ENCODE measurements around the gene OSGEP.

Gene OSGEP

DNA sequence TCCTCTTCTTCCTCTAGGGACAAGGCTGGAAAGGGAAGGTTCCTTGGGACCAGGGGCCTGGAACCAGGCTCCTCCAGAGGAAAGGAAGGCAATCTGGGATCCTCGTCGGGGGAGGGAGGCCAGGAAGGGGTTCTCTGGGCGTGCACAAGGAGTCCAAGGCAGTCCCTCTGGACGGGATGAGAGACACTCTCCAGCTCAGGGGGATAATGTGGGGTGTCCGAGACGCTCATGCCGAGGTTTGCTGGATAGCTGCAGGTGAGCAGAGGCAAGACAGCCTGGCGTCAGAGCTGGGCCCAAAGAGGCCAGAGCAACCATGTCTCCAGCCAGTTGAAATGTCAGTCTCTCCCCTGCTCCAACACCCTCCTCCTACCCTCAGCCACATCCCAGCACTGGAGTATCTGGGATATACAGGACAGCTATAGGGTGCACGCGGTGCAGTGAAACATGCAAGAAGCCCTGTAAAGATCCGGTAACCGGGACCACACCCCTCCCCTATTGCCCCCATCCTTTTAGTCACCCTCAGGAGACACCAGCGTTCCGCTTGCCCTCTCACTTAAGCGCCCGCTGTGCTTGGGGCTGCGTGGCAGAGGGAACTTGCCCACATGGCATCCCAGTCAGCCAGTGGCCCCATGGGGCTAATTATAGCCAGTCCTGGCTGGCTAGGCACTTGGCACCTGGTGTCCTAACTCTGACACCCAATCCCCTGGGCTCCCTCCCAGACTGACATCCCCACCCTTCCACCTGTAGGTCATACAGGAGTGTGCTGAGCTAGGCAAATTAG, 18.8 kb downstream of the OSGEP start, which contains the start of gene KLHL33:
Gene KLHL33 (minus strand): TSS at position 585 of the 781 bp plus-strand sequence. CDS start 355 bp downstream, at position 230.
- H3K9ac ChIP-seq (ENCODE audit: low read length): no peak within 1 kb of the TSS
- H4K8ac ChIP-seq (ENCODE audit: low read depth, low read length): no peak within 1 kb of the TSS
- H2BK5ac ChIP-seq (ENCODE audit: low read length): no peak within 1 kb of the TSS
- H3K79me1 ChIP-seq (ENCODE audit: low read length): no peaks in the 10 kb centered on the region
- no CpG with 5 or more reads among the region's 17 CpGs for WGBS (ENCODE audit: extremely low coverage, insufficient coverage, low lambda C conversion rate)
- no peaks in the 10 kb centered on the region for H3K4me1 ChIP-seq (ENCODE audit: control insufficient read depth, low read depth, low read length)
- H3K4ac ChIP-seq (ENCODE audit: low read depth, low read length): no peak within 1 kb of the TSS
- peak within 1 kb of the TSS; percentile 31 for H3K4me2 ChIP-seq (ENCODE audit: low read length)
- H3K23ac ChIP-seq (ENCODE audit: low read length): no peak within 1 kb of the TSS
- no peaks in the 10 kb centered on the region for H3K36me3 ChIP-seq (ENCODE audit: control insufficient read depth, insufficient read depth, low read length)
- H3K79me2 ChIP-seq (ENCODE audit: control insufficient read depth, insufficient read depth, low read length): no peaks in the 10 kb centered on the region
- DNase-seq: no peak
- H2AK5ac ChIP-seq (ENCODE audit: low read length): no peak within 1 kb of the TSS
- H3K27me3 ChIP-seq (ENCODE audit: insufficient read depth, low read length, poor library complexity): peaks cover 2% of the 10 kb centered on the region
- H3K56ac ChIP-seq (ENCODE audit: low read length): peak within 1 kb of the TSS; percentile 39
- no peak within 1 kb of the TSS for H2BK15ac ChIP-seq (replicated peaks; ENCODE audit: low read depth)
- no peak within 1 kb of the TSS for H3K27ac ChIP-seq (ENCODE audit: low read depth, low read length)
- no peak within 1 kb of the TSS for H4K5ac ChIP-seq (ENCODE audit: low read length)
- no peak within 1 kb of the TSS for H3K18ac ChIP-seq (ENCODE audit: low read length)
- H3K4me3 ChIP-seq (ENCODE audit: low read length): no peak within 1 kb of the TSS
- H2BK120ac ChIP-seq (ENCODE audit: low read depth, low read length): no peak within 1 kb of the TSS

DNA sequence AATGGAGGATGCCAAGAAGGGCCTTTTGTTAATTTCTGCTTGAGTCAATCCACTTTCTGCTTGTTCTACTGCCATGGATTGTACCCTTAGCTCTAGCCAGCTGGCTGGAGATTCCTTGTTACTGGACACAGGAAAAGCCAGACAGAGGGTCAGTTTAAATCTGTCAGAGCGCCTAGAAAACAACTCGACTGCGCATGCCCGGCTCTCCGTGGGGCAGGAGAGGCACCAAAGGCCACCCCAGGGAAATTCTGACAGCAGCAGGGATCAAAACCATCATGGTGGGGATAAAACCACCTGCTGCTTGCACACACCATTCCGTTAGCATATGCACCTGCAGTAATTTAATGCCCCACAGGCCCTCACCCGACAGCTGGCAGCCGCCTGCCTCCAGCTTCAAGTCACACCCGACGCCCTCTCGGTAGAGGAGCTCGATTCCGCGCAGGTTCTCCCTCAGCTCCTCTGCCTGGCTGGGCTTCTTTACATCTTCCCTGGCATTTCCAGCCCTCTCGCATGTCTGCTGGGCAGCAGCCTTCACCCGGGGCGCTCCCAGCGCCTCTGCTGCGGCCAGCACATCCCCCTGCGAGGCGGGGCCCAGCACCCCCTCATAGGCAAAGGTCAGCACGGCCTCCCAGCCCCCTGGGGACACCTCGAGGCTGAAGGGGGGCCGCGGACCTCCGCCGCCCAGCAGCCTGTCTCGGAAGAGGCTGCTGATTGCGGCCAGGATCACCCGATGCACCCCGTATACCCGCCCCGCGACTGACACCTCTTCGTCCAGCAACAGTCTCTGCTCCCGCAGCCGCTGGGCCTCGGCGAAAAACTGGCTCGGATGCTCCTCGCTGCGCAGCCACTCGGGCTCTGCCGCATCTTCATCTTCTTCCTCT, 19.7 kb downstream of the OSGEP start:
- H3K27ac ChIP-seq (ENCODE audit: low read depth, low read length): no peak overlapping the region
- WGBS (ENCODE audit: extremely low coverage, insufficient coverage, low lambda C conversion rate): no CpG with 5 or more reads among the region's 44 CpGs
- H3K27me3 ChIP-seq (ENCODE audit: insufficient read depth, low read length, poor library complexity): peaks cover 2% of the 10 kb centered on the region
- H3K9ac ChIP-seq (ENCODE audit: low read length): no peak overlapping the region
- H3K79me1 ChIP-seq (ENCODE audit: low read length): no peaks in the 10 kb centered on the region
- no peaks in the 10 kb centered on the region for H3K36me3 ChIP-seq (ENCODE audit: control insufficient read depth, insufficient read depth, low read length)
- DNase-seq: no peak
- H4K8ac ChIP-seq (ENCODE audit: low read depth, low read length): no peak overlapping the region
- H2BK5ac ChIP-seq (ENCODE audit: low read length): no peak overlapping the region
- H2BK120ac ChIP-seq (ENCODE audit: low read depth, low read length): no peak overlapping the region
- no peak overlapping the region for H2AK5ac ChIP-seq (ENCODE audit: low read length)
- H4K5ac ChIP-seq (ENCODE audit: low read length): no peak overlapping the region
- no peak overlapping the region for H3K4ac ChIP-seq (ENCODE audit: low read depth, low read length)
- H2BK15ac ChIP-seq (replicated peaks; ENCODE audit: low read depth): no peak overlapping the region
- H3K4me1 ChIP-seq (ENCODE audit: control insufficient read depth, low read depth, low read length): no peaks in the 10 kb centered on the region
- peak overlapping the region; percentile 39 for H3K56ac ChIP-seq (ENCODE audit: low read length)
- H3K18ac ChIP-seq (ENCODE audit: low read length): no peak overlapping the region
- H3K4me2 ChIP-seq (ENCODE audit: low read length): peak overlapping the region; percentile 31
- H3K23ac ChIP-seq (ENCODE audit: low read length): no peak overlapping the region
- H3K4me3 ChIP-seq (ENCODE audit: low read length): no peak overlapping the region
- H3K79me2 ChIP-seq (ENCODE audit: control insufficient read depth, insufficient read depth, low read length): no peaks in the 10 kb centered on the region

DNA sequence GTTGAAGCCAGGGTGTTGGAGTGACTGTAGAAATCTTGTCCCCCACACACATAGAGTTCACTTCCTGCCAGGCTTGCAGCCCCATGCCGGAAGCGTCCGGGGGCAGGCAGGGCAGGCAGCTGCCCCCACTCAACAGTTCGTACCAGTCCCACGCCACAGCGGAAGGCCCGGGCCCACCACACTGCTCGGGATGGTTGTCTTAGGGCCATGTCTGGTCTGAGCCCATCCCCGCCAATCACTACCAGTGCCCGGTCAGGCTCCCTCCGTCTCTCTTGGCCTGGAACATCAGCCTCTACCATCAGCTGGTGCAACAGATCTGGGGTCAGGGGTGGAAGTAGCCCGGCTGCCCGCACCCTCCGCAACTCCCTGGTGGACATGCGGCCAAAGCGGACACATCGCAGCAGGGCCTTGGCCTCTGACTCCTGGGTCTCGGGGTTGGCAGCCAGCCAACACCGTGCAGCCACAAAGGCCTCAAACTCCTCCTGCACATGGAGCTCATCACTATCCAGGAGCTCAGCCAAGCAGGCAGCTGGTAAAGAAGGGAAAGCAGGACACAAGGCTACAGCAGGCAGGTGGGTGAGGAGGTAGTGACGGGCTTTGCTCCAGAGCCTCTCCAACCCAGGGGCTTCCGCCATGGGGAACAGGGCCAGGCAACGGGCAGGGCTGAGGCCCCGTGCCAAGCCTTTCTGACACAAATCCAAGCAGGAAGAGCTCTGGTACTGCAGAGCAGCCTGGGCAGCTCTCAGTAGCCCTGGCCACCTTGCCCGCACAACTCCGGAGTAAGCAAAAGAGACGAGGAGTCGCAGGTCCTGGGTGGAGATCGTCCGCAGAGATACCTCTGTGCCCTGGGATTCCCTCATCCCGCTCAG, 24.6 kb downstream of the OSGEP start:
- Histone ChIP-seq H3K18ac (ENCODE audit: low read length) (no peak overlapping the region), H3K23ac (ENCODE audit: low read length) (no peak overlapping the region), H2BK5ac (ENCODE audit: low read length) (no peak overlapping the region), H4K5ac (ENCODE audit: low read length) (no peak overlapping the region), H3K4me3 (ENCODE audit: low read length) (no peak overlapping the region), H3K4ac (ENCODE audit: low read depth, low read length) (no peak overlapping the region), H3K36me3 (ENCODE audit: control insufficient read depth, insufficient read depth, low read length) (no peaks in the 10 kb centered on the region), H3K4me1 (ENCODE audit: control insufficient read depth, low read depth, low read length) (peaks cover 2% of the 10 kb centered on the region), H3K56ac (ENCODE audit: low read length) (no peak overlapping the region), H4K8ac (ENCODE audit: low read depth, low read length) (no peak overlapping the region), H2AK5ac (ENCODE audit: low read length) (no peak overlapping the region), H3K79me1 (ENCODE audit: low read length) (no peaks in the 10 kb centered on the region), H3K27ac (ENCODE audit: low read depth, low read length) (no peak overlapping the region), H2BK15ac (replicated peaks; ENCODE audit: low read depth) (no peak overlapping the region), H3K79me2 (ENCODE audit: control insufficient read depth, insufficient read depth, low read length) (no peaks in the 10 kb centered on the region), H3K4me2 (ENCODE audit: low read length) (no peak overlapping the region), H3K27me3 (ENCODE audit: insufficient read depth, low read length, poor library complexity) (peaks cover 2% of the 10 kb centered on the region), H2BK120ac (ENCODE audit: low read depth, low read length) (no peak overlapping the region), H3K9ac (ENCODE audit: low read length) (no peak overlapping the region)
- no peak for DNase-seq
- WGBS (ENCODE audit: extremely low coverage, insufficient coverage, low lambda C conversion rate): no CpG with 5 or more reads among the region's 30 CpGs

DNA sequence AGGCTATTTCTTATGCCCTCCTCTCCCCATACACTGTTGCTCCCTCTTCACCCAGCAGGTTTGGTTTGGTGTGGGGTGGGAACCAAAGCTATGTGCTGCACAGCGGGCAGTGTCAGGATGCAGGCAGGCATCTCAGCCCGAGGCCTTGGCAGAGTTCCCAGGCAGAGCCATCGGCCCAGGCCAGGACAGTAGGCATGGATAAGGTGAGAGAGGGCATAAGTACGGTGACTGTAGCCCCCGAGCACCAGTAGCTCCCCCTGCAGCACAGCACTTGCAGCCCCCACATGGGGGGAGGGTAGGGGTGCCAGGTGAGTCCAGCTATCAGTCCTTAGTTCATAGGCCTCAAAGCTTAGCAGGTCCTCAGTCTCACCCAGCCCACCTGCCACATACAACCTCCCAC, 25.8 kb downstream of the OSGEP start:
- Histone ChIP-seq H3K79me2 (ENCODE audit: control insufficient read depth, insufficient read depth, low read length) (no peaks in the 10 kb centered on the region), H4K5ac (ENCODE audit: low read length) (no peak overlapping the region), H3K4me2 (ENCODE audit: low read length) (no peak overlapping the region), H2AK5ac (ENCODE audit: low read length) (no peak overlapping the region), H3K4me1 (ENCODE audit: control insufficient read depth, low read depth, low read length) (peaks cover 2% of the 10 kb centered on the region), H3K27ac (ENCODE audit: low read depth, low read length) (no peak overlapping the region), H3K9ac (ENCODE audit: low read length) (no peak overlapping the region), H3K36me3 (ENCODE audit: control insufficient read depth, insufficient read depth, low read length) (no peaks in the 10 kb centered on the region), H3K4me3 (ENCODE audit: low read length) (no peak overlapping the region), H4K8ac (ENCODE audit: low read depth, low read length) (no peak overlapping the region), H3K23ac (ENCODE audit: low read length) (no peak overlapping the region), H2BK5ac (ENCODE audit: low read length) (no peak overlapping the region), H3K4ac (ENCODE audit: low read depth, low read length) (no peak overlapping the region), H3K18ac (ENCODE audit: low read length) (no peak overlapping the region), H2BK15ac (replicated peaks; ENCODE audit: low read depth) (no peak overlapping the region), H3K27me3 (ENCODE audit: insufficient read depth, low read length, poor library complexity) (no peaks in the 10 kb centered on the region), H3K56ac (ENCODE audit: low read length) (no peak overlapping the region), H2BK120ac (ENCODE audit: low read depth, low read length) (no peak overlapping the region), H3K79me1 (ENCODE audit: low read length) (no peaks in the 10 kb centered on the region)
- no CpG with 5 or more reads among the region's 5 CpGs for WGBS (ENCODE audit: extremely low coverage, insufficient coverage, low lambda C conversion rate)
- no peak for DNase-seq

DNA sequence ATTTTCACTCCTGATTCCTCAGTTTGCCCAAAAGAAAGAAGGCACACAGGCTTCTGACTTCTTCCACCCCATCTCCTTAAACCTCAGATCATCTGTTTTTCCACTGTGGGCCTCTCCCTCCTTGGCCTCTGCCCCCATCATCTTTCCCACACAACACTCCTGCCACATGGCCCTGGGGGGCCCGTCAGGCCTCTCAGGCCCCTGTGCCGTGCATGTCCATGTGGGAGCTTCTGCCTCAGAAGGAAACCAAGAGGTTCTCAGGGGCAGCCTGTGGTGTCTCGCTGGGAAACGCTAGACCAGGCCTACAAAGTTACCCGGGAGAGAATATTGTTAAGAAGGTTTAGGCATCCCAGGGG, 26.6 kb downstream of the OSGEP start:
- H3K27ac ChIP-seq (ENCODE audit: low read depth, low read length): no peak overlapping the region
- no peak overlapping the region for H3K4me2 ChIP-seq (ENCODE audit: low read length)
- no peak overlapping the region for H2AK5ac ChIP-seq (ENCODE audit: low read length)
- peaks cover 2% of the 10 kb centered on the region for H3K4me1 ChIP-seq (ENCODE audit: control insufficient read depth, low read depth, low read length)
- H4K8ac ChIP-seq (ENCODE audit: low read depth, low read length): no peak overlapping the region
- H2BK120ac ChIP-seq (ENCODE audit: low read depth, low read length): no peak overlapping the region
- no peak overlapping the region for H2BK15ac ChIP-seq (replicated peaks; ENCODE audit: low read depth)
- no peak overlapping the region for H3K4me3 ChIP-seq (ENCODE audit: low read length)
- no peak overlapping the region for H4K5ac ChIP-seq (ENCODE audit: low read length)
- H3K23ac ChIP-seq (ENCODE audit: low read length): no peak overlapping the region
- no peaks in the 10 kb centered on the region for H3K79me1 ChIP-seq (ENCODE audit: low read length)
- H3K79me2 ChIP-seq (ENCODE audit: control insufficient read depth, insufficient read depth, low read length): no peaks in the 10 kb centered on the region
- DNase-seq: no peak
- no peak overlapping the region for H3K4ac ChIP-seq (ENCODE audit: low read depth, low read length)
- H3K27me3 ChIP-seq (ENCODE audit: insufficient read depth, low read length, poor library complexity): no peaks in the 10 kb centered on the region
- H2BK5ac ChIP-seq (ENCODE audit: low read length): no peak overlapping the region
- H3K18ac ChIP-seq (ENCODE audit: low read length): no peak overlapping the region
- H3K9ac ChIP-seq (ENCODE audit: low read length): no peak overlapping the region
- H3K36me3 ChIP-seq (ENCODE audit: control insufficient read depth, insufficient read depth, low read length): no peaks in the 10 kb centered on the region
- peak overlapping the region; percentile 15 for H3K56ac ChIP-seq (ENCODE audit: low read length)
- no CpG with 5 or more reads among the region's 5 CpGs for WGBS (ENCODE audit: extremely low coverage, insufficient coverage, low lambda C conversion rate)
